HCT116 (cell line): Measurements from ENCODE around the gene GSTO1. TPM values are rescaled to one million over a fixed set of nuclear protein-coding genes. Genes with fewer than 3 reads are reported as not detected.
A peak's percentile ranks its signal among the peaks of the same experiment; 100 is the strongest.

Experiments used
- ATAC-seq: fragments of 200-7000 bp; cut with Tn5 transposase; 2 replicates; pipeline ENCODE4 v1.9.1; 2020; ENCODE audit warnings: mild to moderate bottlenecking, moderate library complexity
- BruUV-seq: library from RNA; stranded (reverse); fragments of 400-500 nt; replicated peaks from 2 replicates; lab custom pipeline; 2021; lab: Mats Ljungman, UMichigan
- CTCF ChIA-PET: fragments of 300-600 bp; sonication (Branson Sonifier 250); formaldehyde crosslinking; loops from one replicate; lab custom pipeline; 2021; ENCODE audit warnings: antibody characterized with exemption; lab: Charles Lee
- POLR2A ChIA-PET: fragments of 300-600, 350-600 bp; sonication (Branson Sonifier 250); formaldehyde crosslinking; loops from one replicate; lab custom pipeline; 2021; ENCODE audit warnings: antibody characterized with exemption; lab: Charles Lee
- RAD21 ChIA-PET, 2 experiments: fragments of 300-600 bp; sonication (Branson Sonifier 250); formaldehyde crosslinking; loops; one replicate each; lab custom pipeline; 2023; ENCODE audit warnings: low total read pairs in 2 of 2; ENCODE audit not compliant: uncharacterized antibody in 2 of 2, unreplicated experiment in 2 of 2, low non-redundant PET in 1 of 2; lab: Charles Lee
- DNase-seq: peaks from one replicate; pipeline ENCODE4 v3.0.0-alpha.2; 2010; ENCODE audit warnings: low read depth, low spot score
- H2AFZ ChIP-seq: fragments of 200-600 bp; shearing (Covaris generic), sonication (generic); 2 replicates; pipeline ENCODE4 v1.6.1; 2017; ENCODE audit warnings: low read depth, mixed run types, mixed read lengths, antibody characterized with exemption, low read length; ENCODE audit not compliant: poor library complexity, severe bottlenecking
- H3K27ac ChIP-seq: 2 replicates; pipeline ENCODE4 v1.5.1; 2012; ENCODE audit warnings: low read depth, low read length
- H3K27me3 ChIP-seq: fragments of 200-600 bp; sonication (generic); 2 replicates; pipeline ENCODE4 v1.6.1; 2016; ENCODE audit warnings: mixed run types, low read length, mixed read lengths; ENCODE audit not compliant: insufficient read depth
- H3K36me3 ChIP-seq, 2 experiments: fragments of 200-500 bp in 1 of 2; fragments of 200-600 bp in 1 of 2; sonication (Bioruptor generic) in 1 of 2; sonication (generic) in 1 of 2; 2 replicates each; pipeline versions ENCODE4 v1.5.1 to v1.6.1; 2014 to 2016; ENCODE audit warnings: low read length in 2 of 2, inconsistent platforms in 1 of 2, mixed read lengths in 1 of 2, mixed run types in 1 of 2; ENCODE audit not compliant: insufficient read depth in 2 of 2, control insufficient read depth in 1 of 2
- H3K4me1 ChIP-seq, 2 experiments: fragments of 200-600 bp in 1 of 2; sonication (generic) in 1 of 2; 2 replicates each; pipeline versions ENCODE4 v1.5.1 to v1.6.1; 2012 to 2017; ENCODE audit warnings: low read length in 2 of 2, inconsistent platforms in 1 of 2, mild to moderate bottlenecking in 1 of 2, mixed read lengths in 1 of 2, mixed run types in 1 of 2, moderate library complexity in 1 of 2; ENCODE audit not compliant: insufficient read depth in 2 of 2, control insufficient read depth in 1 of 2
- H3K4me2 ChIP-seq: fragments of 200-600 bp; sonication (generic); 2 replicates; pipeline ENCODE4 v1.6.1; 2017; ENCODE audit warnings: mixed run types, low read length, mixed read lengths
- H3K4me3 ChIP-seq, 2 experiments: fragments of 200-600 bp in 1 of 2; sonication (generic) in 1 of 2; replicated peaks in 1 of 2; 2 replicates each; pipeline ENCODE4 v1.5.1; 2011 to 2016; ENCODE audit warnings: low read length in 2 of 2, control low read depth in 1 of 2, low read depth in 1 of 2, mild to moderate bottlenecking in 1 of 2, mixed read lengths in 1 of 2, mixed run types in 1 of 2
- H3K79me2 ChIP-seq: fragments of 200-600 bp; sonication (generic); 2 replicates; pipeline ENCODE4 v1.6.1; 2017; ENCODE audit warnings: mild to moderate bottlenecking, mixed run types, low read length, moderate library complexity, mixed read lengths; ENCODE audit not compliant: insufficient read depth
- H3K9ac ChIP-seq: fragments of 200-600 bp; sonication (generic); 2 replicates; pipeline ENCODE4 v1.6.1; 2016; ENCODE audit warnings: low read length, mixed read lengths
- H3K9me2 ChIP-seq: fragments of 200-600 bp; sonication (generic), shearing (Covaris generic); 2 replicates; pipeline ENCODE4 v1.6.1; 2017; ENCODE audit warnings: mixed run types, mild to moderate bottlenecking, moderate library complexity; ENCODE audit not compliant: insufficient read depth
- H3K9me3 ChIP-seq, 2 experiments: fragments of 200-500 bp in 1 of 2; fragments of 200-600 bp in 1 of 2; sonication (Bioruptor generic) in 1 of 2; sonication (generic) in 1 of 2; 2 replicates each; pipeline ENCODE4 v1.6.1; 2014 to 2017; ENCODE audit warnings: low read length in 2 of 2, mixed read lengths in 2 of 2, inconsistent platforms in 1 of 2, low read depth in 1 of 2, mild to moderate bottlenecking in 1 of 2, mixed run types in 1 of 2, moderate library complexity in 1 of 2; ENCODE audit not compliant: control insufficient read depth in 1 of 2, insufficient read depth in 1 of 2
- H4K20me1 ChIP-seq: fragments of 200-600 bp; sonication (generic), shearing (Covaris generic); 2 replicates; pipeline ENCODE4 v1.6.1; 2017; ENCODE audit warnings: mixed run types, mild to moderate bottlenecking, moderate library complexity; ENCODE audit not compliant: insufficient read depth
- CBX3 ChIP-seq: IDR thresholded peaks from 2 replicates; pipeline ENCODE4 v1.6.1; 2012; ENCODE audit warnings: low read depth
- EZH2phosphoT487 ChIP-seq: fragments of 200-600 bp; IDR thresholded peaks from 2 replicates; pipeline ENCODE4 v1.6.1; 2018; ENCODE audit warnings: antibody characterized with exemption, borderline replicate concordance
- POLR2A ChIP-seq: IDR thresholded peaks from 2 replicates; pipeline ENCODE4 v1.7.0; 2011; ENCODE audit warnings: borderline replicate concordance; ENCODE audit not compliant: insufficient read depth, insufficient read length; ENCODE audit errors: extremely low read depth
- RAD21 ChIP-seq: IDR thresholded peaks from 2 replicates; pipeline ENCODE4 v1.6.1; 2012; ENCODE audit warnings: low read depth, mild to moderate bottlenecking
- SRF ChIP-seq: IDR thresholded peaks from 2 replicates; pipeline ENCODE4 v1.6.1; 2012; ENCODE audit warnings: low read depth
- intact Hi-C: fragments of 100-400 bp; cut with micrococcal nuclease; formaldehyde crosslinking; loops from 2 replicates; pipeline ENCODE4 v1.10.0; 2022
- total RNA-seq: library from RNA; stranded (reverse); gene quantifications from one replicate; pipeline ENCODE4 v1.2.1, GENCODE V29; 2021; ENCODE audit not compliant: unreplicated experiment
- TF ChIP-seq, protein P1 (sequence below): IDR thresholded peaks from 2 replicates; pipeline ENCODE4 v1.6.1; 2012
- TF ChIP-seq, protein P2 (sequence below): IDR thresholded peaks from 2 replicates; pipeline ENCODE4 v1.6.1; 2011; ENCODE audit warnings: mild to moderate bottlenecking, low read length, moderate library complexity; ENCODE audit not compliant: insufficient replicate concordance; ENCODE audit errors: extremely low read depth
- TF ChIP-seq, protein P3 (sequence below): IDR thresholded peaks from 2 replicates; pipeline ENCODE4 v1.6.1; 2012

GSTO1 gene
- total RNA-seq, 1 experiment from 2014 or later: 179 TPM

DNA sequence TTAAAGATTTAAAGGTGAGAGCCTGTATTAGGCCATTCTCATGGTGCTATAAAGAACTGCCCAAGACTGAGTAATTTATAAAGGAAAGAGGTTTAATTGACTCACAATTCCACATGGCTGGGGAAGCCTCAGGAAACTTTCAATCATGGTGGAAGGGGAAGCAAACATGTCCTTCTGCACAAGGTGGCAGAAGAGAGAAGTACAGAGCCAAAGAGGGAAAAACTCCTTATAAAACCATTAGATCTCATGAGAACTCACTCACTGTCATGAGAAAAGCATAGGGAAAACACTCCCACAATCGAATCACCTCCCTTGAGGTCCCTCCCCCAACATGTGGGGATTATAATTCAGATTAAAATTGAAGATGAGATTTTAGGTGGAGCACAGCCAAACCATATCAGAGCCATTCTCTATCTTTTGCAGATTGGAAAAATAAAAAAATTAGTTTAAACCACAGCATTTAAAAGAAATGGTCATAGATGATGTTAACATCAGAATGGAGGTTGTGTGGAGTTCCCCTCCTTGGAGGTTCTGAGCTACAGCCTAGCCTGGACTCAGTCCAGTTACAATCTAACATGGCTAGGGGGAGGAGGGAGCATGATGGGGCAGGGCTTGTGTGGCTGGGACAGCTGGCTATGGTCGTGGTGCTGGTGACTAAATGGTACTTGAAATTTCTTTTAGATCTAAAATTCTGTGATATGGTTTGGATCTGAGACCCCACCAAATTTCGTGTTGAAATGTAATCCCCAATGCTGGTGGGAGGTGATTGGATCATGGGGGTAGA is 47.4 kb downstream of the GSTO1 start:
- Histone ChIP-seq H3K4me3 (no peak overlapping the region), H3K9me2 (no peaks in the 10 kb centered on the region), H3K9me3 (no peaks in the 10 kb centered on the region), H3K27me3 (no peaks in the 10 kb centered on the region), H3K4me1 (peaks cover 0 to 2% of the 10 kb centered on the region in 2 experiments; a peak in 1 of 4 replicates), H3K4me2 (no peak overlapping the region), H3K79me2 (no peaks in the 10 kb centered on the region; the same call in 1 of the 2 replicates), H3K36me3 (peaks cover 7 to 31% of the 10 kb centered on the region in 2 experiments; a peak in 2 of 4 replicates), H3K9ac (no peak overlapping the region), H2AFZ (no peak overlapping the region), H3K27ac (no peak overlapping the region), H4K20me1 (no peaks in the 10 kb centered on the region)
- ATAC-seq: no peak
- POLR2A ChIA-PET: no interaction called here
- intact Hi-C loops: no loop called here
- DNase-seq: no peak
- CTCF ChIA-PET: interaction anchor here (0.8 to 1.0 kb wide), 2 partner anchors 10 to 51 kb away, joined by 3 read pairs; partner anchors contain the start of gene CFAP58
- RAD21 ChIA-PET: no interaction called here
- TF ChIP-seq POLR2A (no peak), RAD21 (no peak), SRF (no peak), EZH2phosphoT487 (no peak), CBX3 (0 out of 2 replicates have a peak, but pooled peaks have one; percentile 28)
- TF ChIP-seq, protein P1, sequence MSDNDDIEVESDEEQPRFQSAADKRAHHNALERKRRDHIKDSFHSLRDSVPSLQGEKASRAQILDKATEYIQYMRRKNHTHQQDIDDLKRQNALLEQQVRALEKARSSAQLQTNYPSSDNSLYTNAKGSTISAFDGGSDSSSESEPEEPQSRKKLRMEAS: 0 out of 2 replicates have a peak, but pooled peaks have one; percentile 15
- TF ChIP-seq, protein P2, sequence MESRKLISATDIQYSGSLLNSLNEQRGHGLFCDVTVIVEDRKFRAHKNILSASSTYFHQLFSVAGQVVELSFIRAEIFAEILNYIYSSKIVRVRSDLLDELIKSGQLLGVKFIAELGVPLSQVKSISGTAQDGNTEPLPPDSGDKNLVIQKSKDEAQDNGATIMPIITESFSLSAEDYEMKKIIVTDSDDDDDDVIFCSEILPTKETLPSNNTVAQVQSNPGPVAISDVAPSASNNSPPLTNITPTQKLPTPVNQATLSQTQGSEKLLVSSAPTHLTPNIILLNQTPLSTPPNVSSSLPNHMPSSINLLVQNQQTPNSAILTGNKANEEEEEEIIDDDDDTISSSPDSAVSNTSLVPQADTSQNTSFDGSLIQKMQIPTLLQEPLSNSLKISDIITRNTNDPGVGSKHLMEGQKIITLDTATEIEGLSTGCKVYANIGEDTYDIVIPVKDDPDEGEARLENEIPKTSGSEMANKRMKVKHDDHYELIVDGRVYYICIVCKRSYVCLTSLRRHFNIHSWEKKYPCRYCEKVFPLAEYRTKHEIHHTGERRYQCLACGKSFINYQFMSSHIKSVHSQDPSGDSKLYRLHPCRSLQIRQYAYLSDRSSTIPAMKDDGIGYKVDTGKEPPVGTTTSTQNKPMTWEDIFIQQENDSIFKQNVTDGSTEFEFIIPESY: no peak
- TF ChIP-seq, protein P3, sequence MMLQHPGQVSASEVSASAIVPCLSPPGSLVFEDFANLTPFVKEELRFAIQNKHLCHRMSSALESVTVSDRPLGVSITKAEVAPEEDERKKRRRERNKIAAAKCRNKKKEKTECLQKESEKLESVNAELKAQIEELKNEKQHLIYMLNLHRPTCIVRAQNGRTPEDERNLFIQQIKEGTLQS: no peak
- no TSS peak for BruUV-seq
